Occipital lobe (tissue), 3 donors: Measurements from ENCODE around the gene ITGB8. TPM values are rescaled to one million over a fixed set of nuclear protein-coding genes. Genes with fewer than 3 reads are reported as not detected.

Source experiments
- DNase-seq: peaks from one replicate; lab custom pipeline; 2025; lab: John Stamatoyannopoulos, UW
- small RNA-seq: library from RNA; depleted of rRNA; stranded (forward); fragments of <200 nt; gene quantifications from one replicate; pipeline ENCODE3, GENCODE V24; 2014
- total RNA-seq: library from RNA; depleted of rRNA; stranded (reverse); fragments of >200 nt; gene quantifications from one replicate; pipeline ENCODE4 v1.2.3, GENCODE V29; 2014

Gene ITGB8
- total RNA-seq, 1 donor from 2014 or later: 109 TPM

DNA sequence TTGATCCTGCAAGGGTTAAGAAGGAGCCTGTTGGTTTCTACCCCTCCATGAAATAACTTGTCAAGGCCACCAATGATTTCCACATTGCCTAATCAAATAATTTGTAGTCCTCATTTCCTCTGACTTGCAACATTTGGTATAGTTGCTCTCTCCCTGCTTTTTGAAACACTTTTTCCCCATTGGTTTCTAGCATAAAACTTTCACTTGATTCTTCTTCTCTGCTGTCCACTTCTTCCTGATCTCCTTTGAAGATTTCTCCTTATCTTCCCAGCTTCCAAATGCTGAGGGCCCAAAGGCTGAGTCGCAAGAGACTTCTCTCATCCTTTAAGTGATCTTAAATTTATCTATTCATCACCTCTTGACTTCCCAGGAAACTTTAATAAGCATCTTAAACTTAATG, 134.2 kb downstream of the ITGB8 start:
- no peak for DNase-seq

Small RNA genes within 50 kb of the gene (small RNA-seq; reads per million reads assigned to genes)
- gene RF00275: not detected

Other genes with a start within 250 kb of the ITGB8 start
- 0.16 TPM for gene MACC1, start 113.5 kb upstream of the ITGB8 start, total RNA-seq